Inflammatory macrophage (primary cell): ENCODE data around the gene PADI4.
"Not testable (repeated sequence)": the region's sequence is repeated elsewhere in the genome, so short reads cannot be mapped to it uniquely, and the experiment has no call there.

Experiments
- DNase-seq, 2 donors: peaks; one replicate each; pipeline ENCODE4 v3.0.0-alpha.2; 2020 to 2022

The PADI4 gene

DNA sequence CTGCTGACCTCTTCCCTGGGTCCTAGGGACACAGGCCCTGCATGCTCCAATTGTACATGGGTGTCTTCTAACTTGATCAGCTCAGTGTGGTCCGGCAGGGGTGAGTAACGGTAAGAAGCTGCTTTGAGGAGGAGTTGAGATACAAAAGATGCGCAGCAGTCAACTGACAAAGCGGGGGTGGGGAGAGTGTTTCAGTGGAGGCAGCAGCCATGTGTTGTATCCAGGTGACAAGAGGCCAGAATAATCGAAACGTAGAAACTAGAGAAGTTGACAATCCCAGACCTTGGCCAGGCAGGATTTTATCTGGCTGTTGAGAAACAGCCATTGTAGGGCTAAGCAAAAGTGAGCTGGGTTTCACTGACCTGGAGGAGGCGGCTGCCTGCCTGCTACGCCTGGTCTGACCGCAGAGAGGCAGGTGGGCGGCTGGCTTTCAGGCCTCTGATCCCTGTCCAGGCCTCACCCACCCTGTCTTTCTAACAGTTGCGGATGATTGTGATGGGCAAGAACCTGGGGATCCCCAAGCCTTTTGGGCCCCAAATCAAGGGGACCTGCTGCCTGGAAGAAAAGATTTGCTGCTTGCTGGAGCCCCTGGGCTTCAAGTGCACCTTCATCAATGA lies 92.8 kb downstream of the PADI4 start:
- DNase-seq: no peak

DNA sequence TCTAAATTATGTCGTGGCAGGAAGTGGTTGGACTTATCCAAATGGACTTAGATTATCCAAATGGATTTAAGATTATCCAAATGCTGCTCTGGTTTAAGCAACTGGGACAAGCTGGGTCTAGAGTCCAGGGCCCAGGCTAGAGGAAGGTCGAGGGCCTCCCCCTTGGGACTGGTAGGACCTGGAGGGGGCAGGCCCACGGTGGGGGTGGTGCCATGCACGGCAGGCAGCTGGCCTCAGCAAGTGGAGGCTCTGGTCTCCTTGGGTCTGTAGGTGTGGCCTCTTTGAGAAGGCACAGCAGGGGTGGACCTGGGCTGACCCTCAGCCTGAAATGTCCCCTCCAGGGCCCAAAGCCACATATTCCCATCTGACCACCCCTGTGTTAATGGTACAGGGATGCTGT lies 93.8 kb downstream of the PADI4 start:
- DNase-seq: no peak

DNA sequence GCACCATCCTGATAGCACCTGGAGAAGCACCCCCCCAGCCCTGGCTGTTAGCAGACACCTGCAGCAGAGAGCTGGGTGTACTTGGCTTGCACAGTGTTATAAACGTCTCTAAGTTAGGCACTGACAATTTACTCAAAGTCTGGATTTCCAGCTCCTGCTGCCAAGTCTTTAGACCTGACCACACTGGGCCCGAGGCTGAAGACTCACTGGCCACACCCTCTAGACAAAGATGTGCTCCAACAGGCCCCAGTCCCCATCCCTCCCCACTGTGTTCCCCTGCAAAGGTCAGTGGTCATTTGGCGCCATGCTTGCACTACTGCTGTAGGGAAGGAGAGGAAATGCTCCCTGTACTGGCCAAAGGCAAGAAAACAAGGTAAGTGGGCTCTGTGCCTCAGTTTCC lies 95.1 kb downstream of the PADI4 start:
- DNase-seq: no peak

DNA sequence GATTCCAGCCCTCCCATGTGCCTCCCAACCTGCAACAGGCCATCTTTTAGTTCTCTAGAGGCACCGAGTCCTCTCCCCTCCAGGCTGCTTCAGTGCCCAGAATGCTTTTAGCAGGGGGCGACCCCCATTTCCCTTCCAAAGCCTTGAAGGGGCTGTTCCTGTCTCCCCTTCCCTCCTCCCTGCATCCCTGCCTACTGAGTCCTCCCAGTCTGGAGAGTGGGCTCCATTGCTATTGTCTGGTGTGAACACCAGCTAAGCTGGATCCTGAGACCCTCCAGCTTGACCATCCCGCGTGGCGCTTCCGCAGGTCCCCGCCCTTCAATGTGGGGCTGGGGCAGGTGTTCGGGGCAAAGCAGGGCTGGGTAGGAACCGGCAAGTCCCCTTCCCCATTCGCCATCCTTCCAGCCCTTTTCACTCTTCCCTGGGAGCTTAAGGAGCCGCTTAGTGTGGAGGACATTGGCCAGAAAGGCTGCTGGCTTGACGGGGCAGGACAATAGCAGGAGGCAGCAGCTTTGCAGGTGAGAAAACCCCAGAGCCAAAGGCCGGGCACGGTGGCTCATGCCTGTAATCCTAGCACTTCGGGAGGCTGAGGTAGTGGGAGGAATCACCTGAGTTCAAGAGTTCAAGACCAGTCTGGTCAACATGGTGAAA lies 96.2 kb downstream of the PADI4 start:
- DNase-seq: no peak

DNA sequence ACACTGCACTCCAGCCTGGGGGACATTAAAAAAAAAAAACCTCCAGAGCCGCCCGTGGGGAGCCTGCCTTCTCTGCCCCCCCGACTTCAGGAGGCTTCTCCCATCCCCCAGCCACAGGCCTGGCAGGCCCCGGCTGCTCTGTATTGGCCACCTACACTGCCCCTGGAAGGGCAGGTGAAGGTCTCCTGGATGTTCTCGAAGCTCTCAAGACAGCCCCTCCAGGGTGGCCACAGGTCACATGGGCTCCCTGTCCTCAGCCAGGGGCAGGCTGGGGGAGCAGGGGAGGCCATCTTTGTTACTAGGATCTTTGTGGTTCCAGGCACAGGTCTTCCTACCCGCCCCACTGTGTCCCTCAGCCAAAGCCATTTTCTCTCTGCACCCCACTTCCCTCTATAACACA lies 96.8 kb downstream of the PADI4 start:
- no peak for DNase-seq

DNA sequence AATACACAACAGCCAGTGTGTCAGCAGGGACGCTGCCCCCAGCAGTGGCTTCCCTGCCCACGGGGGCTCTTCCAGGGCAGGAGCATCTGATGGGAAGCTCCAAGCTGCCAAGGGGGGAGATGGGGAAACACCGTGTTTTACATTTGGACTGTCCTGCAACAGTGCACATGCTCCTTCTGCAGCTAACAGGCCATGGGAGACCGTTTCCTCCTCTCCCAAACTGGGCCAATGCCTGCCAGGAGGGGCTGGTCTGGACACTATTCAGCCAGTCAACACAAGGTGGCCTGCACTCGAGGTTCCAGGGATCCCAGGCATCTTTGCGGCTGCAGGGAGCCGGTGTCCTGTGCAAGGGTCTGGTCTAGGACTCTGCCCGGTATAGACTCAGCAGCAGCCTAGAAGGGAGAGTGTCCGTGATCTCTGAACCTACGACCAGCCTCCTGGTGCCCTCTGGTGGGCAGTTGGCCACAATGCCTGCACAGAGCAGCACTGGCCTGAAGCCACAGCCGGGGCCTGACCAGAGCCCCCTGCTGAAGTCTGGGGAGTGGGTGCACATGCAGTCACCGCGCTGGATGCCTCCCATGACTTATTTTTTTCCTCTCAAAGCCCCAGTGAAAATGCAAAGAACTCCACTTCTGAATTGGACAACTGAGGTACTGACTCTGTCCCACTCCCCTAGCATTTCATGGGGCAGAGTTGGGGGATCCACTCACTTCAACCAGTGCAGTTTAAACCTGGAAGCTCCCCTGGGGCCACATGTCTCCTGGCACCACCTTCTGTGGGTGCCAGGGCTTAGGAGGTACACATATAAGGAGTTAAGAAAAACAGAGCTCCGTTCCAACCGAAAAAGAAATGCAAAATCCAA lies 98.1 kb downstream of the PADI4 start:
- DNase-seq: peak; percentile 55 to 71

DNA sequence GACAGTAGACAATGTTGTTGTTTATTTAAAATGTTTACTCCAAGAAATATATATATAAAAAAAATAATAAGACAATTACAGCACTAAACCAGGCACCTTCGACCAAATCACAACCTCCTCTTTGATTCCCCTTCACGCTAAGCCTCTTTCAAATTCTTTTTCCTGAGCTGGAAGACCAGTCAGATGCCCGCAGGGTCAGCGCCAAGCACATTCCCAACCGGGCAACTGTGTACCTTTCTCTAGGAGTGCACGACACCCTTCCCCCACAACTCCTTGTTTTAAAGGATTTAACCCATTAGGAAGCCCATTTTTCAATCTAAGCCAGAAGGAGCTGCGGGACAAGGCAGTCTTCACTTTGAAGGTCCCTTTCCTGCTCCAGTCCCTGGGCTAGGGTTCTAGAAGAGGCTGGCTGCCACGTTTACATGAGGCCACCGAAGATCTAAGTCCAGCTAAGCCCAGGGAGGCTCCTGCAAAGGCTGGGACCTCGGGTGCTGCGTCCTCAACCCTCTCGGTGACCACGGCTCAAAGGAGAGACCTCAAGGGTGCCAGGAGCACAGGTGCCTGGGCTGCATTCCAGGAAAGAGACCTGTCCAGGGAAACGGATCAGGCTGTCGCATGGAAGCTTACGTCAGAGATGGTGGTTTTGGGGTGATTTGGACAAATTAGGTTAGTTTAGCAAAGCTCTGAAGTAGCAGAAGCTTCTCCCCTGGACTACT lies 98.9 kb downstream of the PADI4 start:
- DNase-seq: not testable (repeated sequence)

DNA sequence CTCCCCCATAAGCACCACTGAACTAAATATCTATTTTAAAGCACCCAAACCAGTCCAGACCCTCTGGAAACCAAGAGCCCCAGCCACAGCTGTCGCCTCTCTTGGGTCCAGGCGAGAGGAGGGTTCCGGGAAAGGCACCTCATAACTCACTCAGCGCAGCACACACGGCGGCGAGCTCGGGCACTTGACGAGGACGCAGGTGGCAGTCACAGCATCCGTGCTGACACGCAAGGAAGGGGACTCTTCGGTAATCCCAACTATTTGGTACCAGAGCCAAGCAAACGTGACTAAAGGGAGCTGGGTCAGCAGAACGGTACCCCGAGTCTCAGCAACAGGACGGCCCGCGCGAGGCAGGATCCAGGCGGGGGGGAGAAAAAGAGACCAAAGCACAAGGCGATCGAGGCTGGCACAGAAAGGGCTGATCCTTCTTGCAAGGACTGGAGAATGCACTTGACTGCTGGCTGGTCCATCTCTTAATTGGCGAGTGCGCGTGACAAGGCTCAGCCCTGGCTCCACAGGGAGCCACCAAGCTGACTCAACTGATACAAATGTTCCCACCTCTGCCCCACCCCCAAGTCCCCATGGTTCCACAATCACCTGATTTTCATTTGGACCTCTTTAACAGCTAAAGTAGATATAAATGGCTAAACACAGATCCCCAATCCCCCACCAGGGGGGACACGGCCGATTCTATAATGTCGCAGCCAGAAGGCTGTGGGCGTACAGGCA lies 100.0 kb downstream of the PADI4 start:
- DNase-seq: not testable (repeated sequence)

DNA sequence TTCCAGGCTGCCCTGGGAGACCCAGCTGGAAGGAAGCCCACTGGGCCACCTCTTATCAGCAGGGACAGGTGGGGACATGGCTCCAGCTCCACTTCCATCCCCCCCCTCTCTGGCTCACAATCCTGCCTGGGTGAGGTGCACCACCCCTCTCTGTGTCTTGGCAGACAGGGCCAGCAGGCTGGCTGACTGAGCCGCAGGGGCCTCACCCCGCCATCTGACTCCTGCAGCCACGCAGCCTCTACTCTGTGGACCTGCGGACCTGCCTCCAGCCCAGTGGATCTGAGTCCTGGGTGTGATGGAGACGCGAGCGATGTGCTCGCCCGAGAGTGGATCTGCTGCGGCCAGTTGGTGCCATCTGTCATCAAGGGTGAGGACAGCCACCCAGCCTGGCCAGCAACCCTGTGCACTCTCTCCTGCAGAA lies 101.4 kb downstream of the PADI4 start:
- DNase-seq: no peak

DNA sequence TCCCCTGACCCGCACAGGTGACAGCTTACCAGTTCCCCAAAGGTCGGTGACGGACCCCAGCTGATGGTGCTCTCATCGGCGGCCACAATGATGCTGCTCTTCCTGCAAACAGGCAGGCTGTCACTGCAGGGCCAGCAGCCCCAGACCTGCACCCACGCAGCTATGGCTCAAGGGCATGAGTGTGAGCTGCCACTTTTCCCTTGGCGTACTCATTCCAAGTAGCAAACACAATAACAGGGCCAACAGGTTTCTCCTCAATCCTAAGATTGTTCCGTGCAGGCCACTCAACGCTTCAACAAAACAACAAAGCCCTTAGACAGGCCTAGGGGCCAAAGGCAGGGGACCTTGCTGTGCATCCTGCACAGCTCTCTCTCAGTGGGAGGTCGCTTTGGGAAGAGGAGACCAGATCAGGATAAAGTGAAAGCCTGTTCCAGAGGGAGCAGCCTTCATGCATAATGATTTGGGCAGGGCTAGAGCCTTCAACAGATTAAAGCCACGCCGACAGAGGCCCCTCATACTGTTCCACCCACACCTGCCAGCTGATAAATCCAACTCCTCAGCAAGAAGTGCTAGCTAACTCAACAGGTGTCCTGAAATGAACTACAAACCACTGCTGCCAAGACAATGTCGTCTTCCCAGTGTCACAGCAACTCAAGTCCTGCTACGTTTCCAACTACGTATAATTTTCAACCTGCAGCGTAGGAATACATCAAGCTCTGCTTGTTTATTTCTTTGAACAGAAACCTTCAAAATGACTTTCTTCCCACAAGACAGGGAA lies 104.3 kb downstream of the PADI4 start:
- DNase-seq: no peak
